Endothelial cell (in vitro differentiated cells): ENCODE data around the gene WDR47. TPM values are rescaled to one million over a fixed set of nuclear protein-coding genes. Genes with fewer than 3 reads are reported as not detected.

ENCODE experiments used
- DNase-seq: peaks from one replicate; pipeline ENCODE4 v3.0.0; 2021; ENCODE audit warnings: low spot score
- H3K27ac Mint-ChIP-seq: one replicate; pipeline ENCODE4 v1.8.0; 2021; ENCODE audit warnings: mixed read lengths, inconsistent platforms; ENCODE audit not compliant: unreplicated experiment
- H3K27me3 Mint-ChIP-seq: one replicate; pipeline ENCODE4 v1.8.0; 2021; ENCODE audit warnings: mild to moderate bottlenecking, moderate library complexity, mixed read lengths, inconsistent platforms; ENCODE audit not compliant: unreplicated experiment
- H3K36me3 Mint-ChIP-seq: one replicate; pipeline ENCODE4 v1.8.0; 2021; ENCODE audit warnings: mild to moderate bottlenecking, low read depth, mixed read lengths, inconsistent platforms; ENCODE audit not compliant: unreplicated experiment
- H3K4me1 Mint-ChIP-seq: one replicate; pipeline ENCODE4 v1.8.0; 2021; ENCODE audit warnings: mild to moderate bottlenecking, mixed read lengths, inconsistent platforms; ENCODE audit not compliant: unreplicated experiment
- H3K4me3 Mint-ChIP-seq: one replicate; pipeline ENCODE4 v1.8.0; 2021; ENCODE audit warnings: mild to moderate bottlenecking, mixed read lengths, inconsistent platforms; ENCODE audit not compliant: unreplicated experiment
- H3K9me3 Mint-ChIP-seq: one replicate; pipeline ENCODE4 v1.8.0; 2021; ENCODE audit warnings: mixed read lengths, inconsistent platforms; ENCODE audit not compliant: unreplicated experiment
- CTCF ChIP-seq: fragments of 200-600 bp; sonication (generic); IDR thresholded peaks from one replicate; pipeline ENCODE4 v1.5.0; 2021; ENCODE audit warnings: antibody characterized with exemption; ENCODE audit not compliant: unreplicated experiment
- total RNA-seq: library from RNA; stranded (reverse); fragmentation: NEBNext Ultra II Directional; extraction: Animal tissue kit (Norgen Biotek cat#: 25700); gene quantifications from one replicate; pipeline ENCODE4 v1.2.1, GENCODE V29; 2021; ENCODE audit not compliant: unreplicated experiment

Gene WDR47
- total RNA-seq, 1 donor from 2014 or later: 19.4 TPM

DNA sequence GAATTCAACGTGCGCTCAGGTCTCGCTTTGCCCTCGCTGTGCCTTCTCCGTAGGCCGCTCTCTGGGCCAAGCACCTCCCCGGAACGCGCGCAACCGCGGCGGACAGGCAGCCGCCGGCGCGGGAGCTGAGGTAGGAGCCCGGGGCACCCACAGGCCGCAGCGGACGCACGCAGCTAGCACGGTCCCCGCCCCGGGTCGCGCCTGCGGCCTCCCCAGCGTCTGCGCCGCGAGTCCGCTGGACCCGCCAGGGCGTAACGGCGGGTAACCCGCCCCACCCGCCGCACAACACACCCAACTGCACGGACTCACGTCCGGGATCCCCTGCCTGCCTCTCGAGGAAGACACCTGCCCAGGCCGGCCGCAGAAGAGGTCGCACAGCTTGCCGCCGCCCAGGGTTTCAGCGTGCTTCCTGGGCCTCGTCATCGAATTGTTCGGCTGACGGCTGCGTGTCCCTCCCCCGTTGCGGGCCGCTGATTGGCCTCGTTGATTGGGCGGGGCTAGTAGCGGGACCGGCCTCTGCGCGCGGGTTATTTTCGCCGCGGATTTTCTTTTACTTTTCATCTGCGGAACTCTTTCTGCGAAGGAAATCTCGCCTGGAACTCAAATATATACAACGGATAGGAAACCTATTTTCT, 78.7 kb downstream of the WDR47 start, which contains the start of gene CLCC1:
Gene CLCC1, minus strand, starts transcription at position 433 of the 635 bp plus-strand sequence. CDS start 13,047 bp downstream, outside the sequence.
- DNase-seq: peak; percentile 89
- Mint-ChIP-seq H3K27ac (peak within 1 kb of the TSS; percentile 75), H3K4me3 (peak within 1 kb of the TSS; percentile 91), H3K9me3 (no peaks in the 10 kb centered on the region), H3K36me3 (no peaks in the 10 kb centered on the region), H3K27me3 (peaks cover 4% of the 10 kb centered on the region), H3K4me1 (peaks cover 16% of the 10 kb centered on the region)
- no peak for TF ChIP-seq CTCF

DNA sequence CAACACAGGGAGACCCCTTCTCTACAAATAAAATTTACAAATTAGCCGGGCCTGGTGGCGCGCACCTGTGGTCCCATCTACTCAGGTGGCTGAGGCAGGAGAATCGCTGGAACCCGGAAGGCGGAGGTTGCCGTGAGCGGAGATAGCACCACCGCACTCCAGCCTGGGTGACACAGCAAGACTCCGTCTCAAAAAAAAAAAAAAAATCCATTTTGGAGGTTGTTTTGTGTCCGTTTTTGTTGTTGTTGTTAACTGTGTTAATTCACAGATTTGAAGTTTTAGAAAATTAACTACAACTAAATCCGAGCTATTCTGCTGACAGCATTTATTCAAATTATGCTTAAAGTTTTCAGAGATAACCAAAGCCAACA, 79.2 kb downstream of the WDR47 start:
- DNase-seq: no peak
- no peaks in the 10 kb centered on the region for H3K36me3 Mint-ChIP-seq
- no peak for TF ChIP-seq CTCF
- peak overlapping the region; percentile 42 for H3K27ac Mint-ChIP-seq
- peak overlapping the region; percentile 91 for H3K4me3 Mint-ChIP-seq
- no peaks in the 10 kb centered on the region for H3K9me3 Mint-ChIP-seq
- peaks cover 4% of the 10 kb centered on the region for H3K27me3 Mint-ChIP-seq
- H3K4me1 Mint-ChIP-seq: peaks cover 15% of the 10 kb centered on the region

- Mint-ChIP-seq H3K27me3 (peaks cover 4% of the 10 kb centered on the region), H3K4me3 (peak overlapping the region; percentile 91), H3K27ac (no peak overlapping the region), H3K36me3 (no peaks in the 10 kb centered on the region), H3K9me3 (no peaks in the 10 kb centered on the region), H3K4me1 (peaks cover 7% of the 10 kb centered on the region)
- DNase-seq: no peak
- TF ChIP-seq CTCF: no peak
Observed at GRCh38 chr1:108961752-108962486, 80.0 kb downstream of the WDR47 start.

GRCh38 chr1:108961198-108961597, 80.7 kb downstream of the WDR47 start:
- Mint-ChIP-seq H3K27me3 (peaks cover 4% of the 10 kb centered on the region), H3K4me3 (no peak overlapping the region), H3K36me3 (no peaks in the 10 kb centered on the region), H3K27ac (no peak overlapping the region), H3K9me3 (no peaks in the 10 kb centered on the region), H3K4me1 (peaks cover 7% of the 10 kb centered on the region)
- DNase-seq: no peak
- TF ChIP-seq CTCF: no peak

GRCh38 chr1:108960719-108961118, 81.2 kb downstream of the WDR47 start:
- TF ChIP-seq CTCF: no peak
- H3K4me3 Mint-ChIP-seq: no peak overlapping the region
- H3K9me3 Mint-ChIP-seq: no peaks in the 10 kb centered on the region
- H3K4me1 Mint-ChIP-seq: peaks cover 7% of the 10 kb centered on the region
- no peak overlapping the region for H3K27ac Mint-ChIP-seq
- DNase-seq: no peak
- peaks cover 4% of the 10 kb centered on the region for H3K36me3 Mint-ChIP-seq
- H3K27me3 Mint-ChIP-seq: peaks cover 4% of the 10 kb centered on the region
